ENCODE data around the gene TTYH1. TPM values are rescaled to one million over a fixed set of nuclear protein-coding genes. Genes with fewer than 3 reads are reported as not detected.

The TTYH1 gene
- polyA plus RNA-seq, 1 experiment: not detected

GRCh38 chr19:54484451-54484850 is 69.2 kb downstream of the TTYH1 start:
- no peak for DNase-seq (ENCODE audit: low read depth, low spot score)
- Histone ChIP-seq H3K27me3 (ENCODE audit: control insufficient read depth, insufficient read depth, low read length) (no peaks in the 10 kb centered on the region), H3K4me3 (ENCODE audit: low read depth, low read length) (no peak overlapping the region), H3K27ac (ENCODE audit: low read depth, low read length) (no peak overlapping the region), H3K9me3 (ENCODE audit: control insufficient read depth, insufficient read depth, low read length) (no peaks in the 10 kb centered on the region)
- TF ChIP-seq, protein P1, sequence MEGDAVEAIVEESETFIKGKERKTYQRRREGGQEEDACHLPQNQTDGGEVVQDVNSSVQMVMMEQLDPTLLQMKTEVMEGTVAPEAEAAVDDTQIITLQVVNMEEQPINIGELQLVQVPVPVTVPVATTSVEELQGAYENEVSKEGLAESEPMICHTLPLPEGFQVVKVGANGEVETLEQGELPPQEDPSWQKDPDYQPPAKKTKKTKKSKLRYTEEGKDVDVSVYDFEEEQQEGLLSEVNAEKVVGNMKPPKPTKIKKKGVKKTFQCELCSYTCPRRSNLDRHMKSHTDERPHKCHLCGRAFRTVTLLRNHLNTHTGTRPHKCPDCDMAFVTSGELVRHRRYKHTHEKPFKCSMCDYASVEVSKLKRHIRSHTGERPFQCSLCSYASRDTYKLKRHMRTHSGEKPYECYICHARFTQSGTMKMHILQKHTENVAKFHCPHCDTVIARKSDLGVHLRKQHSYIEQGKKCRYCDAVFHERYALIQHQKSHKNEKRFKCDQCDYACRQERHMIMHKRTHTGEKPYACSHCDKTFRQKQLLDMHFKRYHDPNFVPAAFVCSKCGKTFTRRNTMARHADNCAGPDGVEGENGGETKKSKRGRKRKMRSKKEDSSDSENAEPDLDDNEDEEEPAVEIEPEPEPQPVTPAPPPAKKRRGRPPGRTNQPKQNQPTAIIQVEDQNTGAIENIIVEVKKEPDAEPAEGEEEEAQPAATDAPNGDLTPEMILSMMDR (IDR thresholded peaks at IDR 0.05; ENCODE audit: low read depth, low read length): no peak
- ChIA-PET CTCF (no interaction called here), POLR2A (no interaction called here)

DNA sequence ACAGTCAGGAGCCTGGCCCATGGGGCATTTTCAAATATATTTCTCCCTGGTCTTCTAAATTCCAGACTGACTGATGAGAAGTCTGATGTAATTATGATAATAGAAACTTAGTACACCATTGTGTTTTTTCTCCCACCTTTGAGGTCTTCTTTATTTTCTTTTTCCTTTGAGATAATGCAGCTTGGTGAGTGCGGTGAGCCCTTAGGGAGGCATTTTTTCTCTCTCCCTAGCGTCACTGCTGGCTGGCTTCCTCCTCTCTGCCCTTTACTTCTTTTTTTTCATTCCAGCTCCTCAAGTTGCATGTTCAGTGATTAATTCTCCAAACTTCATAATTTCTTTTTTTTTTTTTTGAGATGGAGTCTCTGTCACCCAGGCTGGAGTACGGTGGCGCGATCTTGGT is 70.6 kb downstream of the TTYH1 start:
- TF ChIP-seq, protein P1 (IDR thresholded peaks at IDR 0.05; ENCODE audit: low read depth, low read length): no peak
- ChIA-PET CTCF (no interaction called here), POLR2A (no interaction called here)
- Histone ChIP-seq H3K9me3 (ENCODE audit: control insufficient read depth, insufficient read depth, low read length) (no peaks in the 10 kb centered on the region), H3K27ac (ENCODE audit: low read depth, low read length) (no peak overlapping the region), H3K4me3 (ENCODE audit: low read depth, low read length) (no peak overlapping the region), H3K27me3 (ENCODE audit: control insufficient read depth, insufficient read depth, low read length) (no peaks in the 10 kb centered on the region)
- DNase-seq (ENCODE audit: low read depth, low spot score): no peak

Small RNA genes within 50 kb of the gene (small RNA-seq; reads per million reads assigned to genes)
- gene AC245884.3 (ENCODE audit: insufficient read length, low read depth): not detected

Other genes with a start within 250 kb of the TTYH1 start
- gene TMC4, start 242.3 kb upstream of the TTYH1 start, polyA plus RNA-seq (2011; rRNA removed): 1.3 and 1.5 TPM in 2 replicates
- 45.1 and 63.2 TPM in 2 replicates for gene MBOAT7, start 225.9 kb upstream of the TTYH1 start, polyA plus RNA-seq (2011; rRNA removed)
- gene TSEN34, start 224.2 kb upstream of the TTYH1 start, polyA plus RNA-seq (2011; rRNA removed): 32.4 and 36.4 TPM in 2 replicates
- 1,566 and 2,378 TPM in 2 replicates for gene RPS9, start 214.6 kb upstream of the TTYH1 start, polyA plus RNA-seq (2011; rRNA removed)
- not detected in 2 replicates for gene LILRB3, start 192.5 kb upstream of the TTYH1 start, polyA plus RNA-seq (2011; rRNA removed)
- not detected in 2 replicates for gene LILRA6, start 172.7 kb upstream of the TTYH1 start, polyA plus RNA-seq (2011; rRNA removed)
- gene LILRB5, start 158.2 kb upstream of the TTYH1 start, polyA plus RNA-seq (2011; rRNA removed): not detected in 2 replicates
- not detected in 2 replicates for gene LILRB2, start 134.4 kb upstream of the TTYH1 start, polyA plus RNA-seq (2011; rRNA removed)
- gene LILRA5, start 102.3 kb upstream of the TTYH1 start, polyA plus RNA-seq (2011; rRNA removed): not detected in 2 replicates
- gene LILRA4, start 76.3 kb upstream of the TTYH1 start, polyA plus RNA-seq (2011; rRNA removed): not detected in 2 replicates
- not detected in 2 replicates for gene LAIR1, start 50.5 kb upstream of the TTYH1 start, polyA plus RNA-seq (2011; rRNA removed)
- gene LENG8, start 33.7 kb downstream of the TTYH1 start, polyA plus RNA-seq (2011; rRNA removed): 16.1 and 25.2 TPM in 2 replicates
- gene LENG9, start 48.3 kb downstream of the TTYH1 start, polyA plus RNA-seq (2011; rRNA removed): 0.63 and 1.3 TPM in 2 replicates
- gene CDC42EP5, start 57.8 kb downstream of the TTYH1 start, polyA plus RNA-seq (2011; rRNA removed): 12.3 and 17.7 TPM in 2 replicates
- not detected in 2 replicates for gene LAIR2, start 87.4 kb downstream of the TTYH1 start, polyA plus RNA-seq (2011; rRNA removed)
- gene LILRA2, start 158.3 kb downstream of the TTYH1 start, polyA plus RNA-seq (2011; rRNA removed): not detected in 2 replicates
- gene LILRA1, start 178.2 kb downstream of the TTYH1 start, polyA plus RNA-seq (2011; rRNA removed): not detected in 2 replicates
- gene LILRB1, start 215.0 kb downstream of the TTYH1 start, polyA plus RNA-seq (2011; rRNA removed): not detected in 2 replicates
- 0.06 and 0.10 TPM in 2 replicates for gene LILRB4, start 247.5 kb downstream of the TTYH1 start, polyA plus RNA-seq (2011; rRNA removed)

Data from AG04450 (cell line).